HG03196 (cell line): ENCODE measurements around the gene TRMT44.

ENCODE experiments used
- ATAC-seq: cut with Tn5 transposase; IDR thresholded peaks from one replicate; pipeline ENCODE4 v1.9.1; 2021; ENCODE audit not compliant: unreplicated experiment

Gene TRMT44

GRCh38 chr4:8440492-8441311, at the start of gene TRMT44, which contains the start of gene ACOX3:
TRMT44 (plus strand) TSS chr4:8440777; CDS start chr4:8440823, 46 bp downstream.
ACOX3 (minus strand) TSS chr4:8440723; CDS start chr4:8416521, 24,202 bp downstream.
- ATAC-seq: peak; percentile 94

GRCh38 chr4:8391071-8391470, 49.5 kb upstream of the TRMT44 start:
- ATAC-seq: no peak

- peak; percentile 70 for ATAC-seq
Measured at GRCh38 chr4:8391972-8392371, 48.6 kb upstream of the TRMT44 start.

- ATAC-seq: no peak
Measured at GRCh38 chr4:8392591-8393190, 47.9 kb upstream of the TRMT44 start.

- no peak for ATAC-seq
Measured at GRCh38 chr4:8393593-8394038, 47.0 kb upstream of the TRMT44 start.

- no peak for ATAC-seq
Measured at GRCh38 chr4:8394061-8394519, 46.5 kb upstream of the TRMT44 start.

- ATAC-seq: no peak
Measured at GRCh38 chr4:8394806-8395205, 45.8 kb upstream of the TRMT44 start.

GRCh38 chr4:8395504-8396296, 44.9 kb upstream of the TRMT44 start:
- no peak for ATAC-seq

GRCh38 chr4:8396762-8397406, 43.7 kb upstream of the TRMT44 start:
- ATAC-seq: no peak

GRCh38 chr4:8398347-8398746, 42.2 kb upstream of the TRMT44 start:
- no peak for ATAC-seq

- ATAC-seq: no peak
Measured at GRCh38 chr4:8399298-8399697, 41.3 kb upstream of the TRMT44 start.

GRCh38 chr4:8400632-8401325, 39.8 kb upstream of the TRMT44 start:
- ATAC-seq: no peak

GRCh38 chr4:8401665-8402064, 38.9 kb upstream of the TRMT44 start:
- no peak for ATAC-seq

GRCh38 chr4:8402181-8402597, 38.4 kb upstream of the TRMT44 start:
- ATAC-seq: no peak

- ATAC-seq: no peak
Measured at GRCh38 chr4:8402640-8403039, 37.9 kb upstream of the TRMT44 start.

GRCh38 chr4:8403173-8403753, 37.3 kb upstream of the TRMT44 start:
- no peak for ATAC-seq

GRCh38 chr4:8403976-8404375, 36.6 kb upstream of the TRMT44 start:
- ATAC-seq: no peak

- no peak for ATAC-seq
Measured at GRCh38 chr4:8404791-8405515, 35.6 kb upstream of the TRMT44 start.

- ATAC-seq: no peak
Measured at GRCh38 chr4:8405516-8405875, 35.1 kb upstream of the TRMT44 start.
